ENCODE results near the gene PALLD. TPM values are rescaled to one million over a fixed set of nuclear protein-coding genes. Genes with fewer than 3 reads are reported as not detected.
A peak's percentile ranks its signal among the peaks of the same experiment; 100 is the strongest.

The PALLD gene
- polyA plus RNA-seq, 1 donor (not counting 4 experiments of a cell fraction or from before 2014, with no cell fraction given) = 136 TPM

DNA sequence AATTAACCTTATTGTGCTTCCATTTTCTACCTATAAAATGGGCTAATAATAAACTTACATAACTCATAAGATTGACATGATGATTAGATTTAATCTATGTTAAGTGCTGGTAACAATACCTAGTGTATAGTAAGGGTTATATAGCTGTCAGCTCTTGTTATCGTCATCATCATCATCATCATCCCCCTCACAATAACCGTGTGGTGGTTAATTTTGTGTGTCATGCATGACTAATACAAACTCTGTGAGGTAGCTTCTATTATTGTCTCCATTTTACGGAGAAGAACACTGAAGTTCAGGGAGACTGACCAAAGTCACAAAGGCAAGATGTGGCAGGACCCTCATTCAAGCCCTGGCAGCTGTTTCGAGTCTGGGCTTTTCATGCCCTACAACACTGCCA, 211.3 kb downstream of the PALLD start:
- dilution Hi-C loops (cut with MboI; ENCODE audit: extremely low pct_ligation_motif_present, low sequenced_read_pairs) = no loop called here
- H3K27ac ChIP-seq (ENCODE audit: control insufficient read depth, insufficient read depth, low read length) = no peak overlapping the region

DNA sequence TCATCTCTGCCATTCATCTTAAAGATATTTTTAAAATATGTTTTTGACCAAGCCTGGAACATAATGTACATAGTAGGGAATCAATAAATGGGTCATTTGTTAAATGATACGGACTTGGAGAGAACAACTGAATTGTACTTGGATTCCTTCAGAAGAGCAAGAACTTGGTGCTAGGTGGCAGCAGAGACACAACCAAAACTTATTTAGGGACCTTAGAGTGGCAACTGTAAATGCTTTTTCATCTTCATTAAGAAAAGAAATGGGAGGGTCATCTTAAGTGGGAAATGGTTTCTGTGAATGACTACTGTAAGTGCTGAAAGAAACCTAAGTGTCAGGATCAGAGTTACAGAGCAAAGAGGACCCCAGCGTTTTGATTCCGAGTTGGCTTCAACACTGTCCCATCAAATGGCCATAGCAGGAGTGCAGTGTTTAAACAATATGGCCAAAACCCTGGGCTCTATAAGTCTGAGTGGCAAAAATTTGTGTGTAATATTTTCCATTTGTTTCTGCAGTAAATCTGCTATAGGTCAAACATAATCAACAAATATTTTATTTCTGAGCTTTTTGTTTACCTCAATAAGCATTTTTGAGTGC, 213.6 kb downstream of the PALLD start:
- Histone ChIP-seq H4K20me1 (ENCODE audit: control insufficient read depth, extremely low read depth, insufficient read depth, low read length) (no peaks in the 10 kb centered on the region), H3K9ac (ENCODE audit: control insufficient read depth, extremely low read depth, insufficient read depth, low read length) (no peak overlapping the region), H3K4me2 (ENCODE audit: control insufficient read depth, extremely low read depth, insufficient read depth, low read depth, low read length) (no peak overlapping the region), H3K79me2 (ENCODE audit: control insufficient read depth, insufficient read depth, low read length) (no peaks in the 10 kb centered on the region), H3K27ac (ENCODE audit: control insufficient read depth, insufficient read depth, low read length) (no peak overlapping the region), H3K4me1 (ENCODE audit: control insufficient read depth, extremely low read depth, insufficient read depth, low read length) (no peaks in the 10 kb centered on the region), H3K4me3 (ENCODE audit: control insufficient read depth in 2 of 3, extremely low read depth in 1 of 3, insufficient read depth in 2 of 3, low read depth in 1 of 3, low read length in 3 of 3) (no peak overlapping the region), H3K9me3 (ENCODE audit: control insufficient read depth, low read depth, low read length) (no peaks in the 10 kb centered on the region), H3K9me1 (ENCODE audit: control insufficient read depth, extremely low read depth, insufficient read depth, low read length) (no peaks in the 10 kb centered on the region), H3K36me3 (ENCODE audit: control insufficient read depth in 2 of 2, extremely low read depth in 1 of 2, insufficient read depth in 2 of 2, low read length in 2 of 2) (peaks cover 0 to 2% of the 10 kb centered on the region in 2 experiments), H3K27me3 (ENCODE audit: control insufficient read depth, extremely low read depth, insufficient read depth, low read length) (no peaks in the 10 kb centered on the region), H2AFZ (ENCODE audit: control insufficient read depth, low read length) (no peak overlapping the region)
- no peak for DNase-seq (ENCODE audit: low read depth, low spot score)
- TF ChIP-seq, protein P1, sequence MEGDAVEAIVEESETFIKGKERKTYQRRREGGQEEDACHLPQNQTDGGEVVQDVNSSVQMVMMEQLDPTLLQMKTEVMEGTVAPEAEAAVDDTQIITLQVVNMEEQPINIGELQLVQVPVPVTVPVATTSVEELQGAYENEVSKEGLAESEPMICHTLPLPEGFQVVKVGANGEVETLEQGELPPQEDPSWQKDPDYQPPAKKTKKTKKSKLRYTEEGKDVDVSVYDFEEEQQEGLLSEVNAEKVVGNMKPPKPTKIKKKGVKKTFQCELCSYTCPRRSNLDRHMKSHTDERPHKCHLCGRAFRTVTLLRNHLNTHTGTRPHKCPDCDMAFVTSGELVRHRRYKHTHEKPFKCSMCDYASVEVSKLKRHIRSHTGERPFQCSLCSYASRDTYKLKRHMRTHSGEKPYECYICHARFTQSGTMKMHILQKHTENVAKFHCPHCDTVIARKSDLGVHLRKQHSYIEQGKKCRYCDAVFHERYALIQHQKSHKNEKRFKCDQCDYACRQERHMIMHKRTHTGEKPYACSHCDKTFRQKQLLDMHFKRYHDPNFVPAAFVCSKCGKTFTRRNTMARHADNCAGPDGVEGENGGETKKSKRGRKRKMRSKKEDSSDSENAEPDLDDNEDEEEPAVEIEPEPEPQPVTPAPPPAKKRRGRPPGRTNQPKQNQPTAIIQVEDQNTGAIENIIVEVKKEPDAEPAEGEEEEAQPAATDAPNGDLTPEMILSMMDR (optimal IDR thresholded peaks at IDR 0.05 in 1 of 3, IDR thresholded peaks at IDR 0.05 in 1 of 3, conservative IDR thresholded peaks at IDR 0.05 in 1 of 3; ENCODE audit: extremely low read depth in 1 of 3, insufficient read depth in 2 of 3, low read length in 3 of 3) = peak; percentile 37 to 57 (median 46)
- no peak for TF ChIP-seq EZH2 (IDR thresholded peaks at IDR 0.05; ENCODE audit: low read length)
- peak; percentile 75 for FAIRE-seq
- dilution Hi-C loops (cut with MboI; ENCODE audit: extremely low pct_ligation_motif_present, low sequenced_read_pairs) = no loop called here

More for the DNA sequence above, 211.3 kb downstream of the PALLD start:
- Histone ChIP-seq H3K79me2 (ENCODE audit: control insufficient read depth, insufficient read depth, low read length) (no peaks in the 10 kb centered on the region), H3K4me1 (ENCODE audit: control insufficient read depth, extremely low read depth, insufficient read depth, low read length) (no peaks in the 10 kb centered on the region), H3K36me3 (ENCODE audit: control insufficient read depth in 2 of 2, extremely low read depth in 1 of 2, insufficient read depth in 2 of 2, low read length in 2 of 2) (peaks cover 0 to 2% of the 10 kb centered on the region in 2 experiments), H3K27me3 (ENCODE audit: control insufficient read depth, extremely low read depth, insufficient read depth, low read length) (no peaks in the 10 kb centered on the region), H3K4me3 (ENCODE audit: control insufficient read depth in 2 of 3, extremely low read depth in 1 of 3, insufficient read depth in 2 of 3, low read depth in 1 of 3, low read length in 3 of 3) (no peak overlapping the region), H3K9me3 (ENCODE audit: control insufficient read depth, low read depth, low read length) (no peaks in the 10 kb centered on the region), H3K9me1 (ENCODE audit: control insufficient read depth, extremely low read depth, insufficient read depth, low read length) (no peaks in the 10 kb centered on the region), H3K9ac (ENCODE audit: control insufficient read depth, extremely low read depth, insufficient read depth, low read length) (no peak overlapping the region), H3K4me2 (ENCODE audit: control insufficient read depth, extremely low read depth, insufficient read depth, low read depth, low read length) (no peak overlapping the region), H4K20me1 (ENCODE audit: control insufficient read depth, extremely low read depth, insufficient read depth, low read length) (no peaks in the 10 kb centered on the region), H2AFZ (ENCODE audit: control insufficient read depth, low read length) (no peak overlapping the region)
- FAIRE-seq (no peak), DNase-seq (ENCODE audit: low read depth, low spot score) (peak; percentile 38)
- TF ChIP-seq, protein P1 (optimal IDR thresholded peaks at IDR 0.05 in 1 of 3, IDR thresholded peaks at IDR 0.05 in 1 of 3, conservative IDR thresholded peaks at IDR 0.05 in 1 of 3; ENCODE audit: extremely low read depth in 1 of 3, insufficient read depth in 2 of 3, low read length in 3 of 3) = no peak
- TF ChIP-seq EZH2 (IDR thresholded peaks at IDR 0.05; ENCODE audit: low read length) = no peak

All from keratinocyte (primary cell).